ENCODE measurements around the gene BOC. TPM values are rescaled to one million over a fixed set of nuclear protein-coding genes. Genes with fewer than 3 reads are reported as not detected.

Gene BOC
- total and polyA plus RNA-seq, 2 of the 8 experiments (the other 6 are each of a cell fraction or from before 2014, with no cell fraction given) = 6.9 to 9.3 TPM

DNA sequence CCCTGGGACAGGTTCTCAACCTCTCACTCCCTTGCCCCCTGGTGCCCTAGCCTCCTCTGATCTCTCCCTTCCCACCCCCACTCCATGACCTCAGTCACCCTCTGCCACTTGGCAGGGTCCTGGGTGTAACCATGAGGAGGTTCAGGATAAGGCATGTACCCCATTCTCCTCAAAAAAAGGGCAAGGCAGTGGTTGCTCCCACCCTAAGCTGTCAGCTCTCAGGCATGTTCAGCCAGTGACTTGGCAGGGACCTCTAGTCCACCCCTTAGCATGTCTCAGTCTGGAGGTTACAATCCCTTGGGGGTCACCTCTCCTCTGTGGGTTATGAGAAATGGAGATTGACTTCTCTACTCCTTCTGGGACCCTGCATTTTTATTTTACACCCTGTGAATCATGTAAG, 11.0 kb upstream of the BOC start:
- no peak overlapping the region for H3K4me3 ChIP-seq (ENCODE audit: extremely low read depth in 1 of 4, insufficient read depth in 2 of 4, low read depth in 3 of 4, low read length in 4 of 4)
- H2AK5ac ChIP-seq (ENCODE audit: low read depth, low read length) = no peak overlapping the region
- no peak overlapping the region for H2BK5ac ChIP-seq (ENCODE audit: low read depth, low read length)
- H4K20me1 ChIP-seq (replicated peaks in 1 of 2; ENCODE audit: control insufficient read depth in 1 of 2, insufficient read depth in 2 of 2, low read length in 2 of 2) = no peaks in the 10 kb centered on the region
- H3K36me3 ChIP-seq (ENCODE audit: control insufficient read depth in 2 of 4, insufficient read depth in 4 of 4, low read length in 3 of 4) = no peaks in the 10 kb centered on the region
- no peaks in the 10 kb centered on the region; the same call in 1 of the 2 replicates for H3K23me2 ChIP-seq (ENCODE audit: low read depth, low read length)
- no peak overlapping the region for H3K27ac ChIP-seq (ENCODE audit: low read depth, low read length)
- no peak overlapping the region for H3K14ac ChIP-seq (ENCODE audit: insufficient read length)
- no peak for DNase-seq (ENCODE audit: low read depth in 1 of 2, low spot score in 2 of 2)
- H4K91ac ChIP-seq (replicated peaks; ENCODE audit: insufficient read length, low read length) = no peak overlapping the region
- ChIA-PET POLR2A (ENCODE audit: partially characterized antibody) (no interaction called here), CTCF (ENCODE audit: partially characterized antibody) (interaction anchor here (0.7 to 1.4 kb wide), 4 partner anchors 11 to 101 kb away, joined by 3 to 6 read pairs (median 4); partner anchors contain the start of gene BOC)
- no peak overlapping the region for H2BK20ac ChIP-seq (ENCODE audit: low read length)
- no peak overlapping the region for H4K8ac ChIP-seq (ENCODE audit: extremely low read depth, insufficient read depth, low read length)
- no peak overlapping the region for H2BK15ac ChIP-seq (ENCODE audit: low read length)
- no peak overlapping the region for H3K18ac ChIP-seq (ENCODE audit: extremely low read depth, low read length)
- no peaks in the 10 kb centered on the region for H3K79me1 ChIP-seq (ENCODE audit: low read depth, low read length)
- no peaks in the 10 kb centered on the region for H3K79me2 ChIP-seq (ENCODE audit: control insufficient read depth in 1 of 2, insufficient read depth in 2 of 2, low read length in 2 of 2)
- no peak overlapping the region for H3K9ac ChIP-seq (replicated peaks in 1 of 4; ENCODE audit: extremely low read depth in 1 of 4, low read depth in 3 of 4, low read length in 3 of 4)
- no peaks in the 10 kb centered on the region for H3K4me1 ChIP-seq (replicated peaks in 1 of 4; ENCODE audit: control insufficient read depth in 3 of 4, insufficient read depth in 4 of 4, low read length in 3 of 4)
- H3K56ac ChIP-seq (replicated peaks; ENCODE audit: insufficient read length, low read depth, low read length) = no peak overlapping the region
- H4K5ac ChIP-seq (ENCODE audit: insufficient read length, low read depth, low read length) = no peak overlapping the region
- no peak overlapping the region for H2BK12ac ChIP-seq (ENCODE audit: low read depth, low read length)
- no peak overlapping the region for H3K4ac ChIP-seq (replicated peaks; ENCODE audit: insufficient read length, low read depth, low read length)
- H2BK120ac ChIP-seq (replicated peaks; ENCODE audit: low read depth, low read length) = no peak overlapping the region
- H3K23ac ChIP-seq (ENCODE audit: insufficient read length) = no peak overlapping the region
- no peak overlapping the region for H2AFZ ChIP-seq (ENCODE audit: low read length)
- no peak for FAIRE-seq
- no peak overlapping the region for H3K4me2 ChIP-seq (ENCODE audit: insufficient read depth in 1 of 2, low read depth in 2 of 2, low read length in 2 of 2)
- H3K9me3 ChIP-seq (ENCODE audit: insufficient read depth in 2 of 2, low read depth in 1 of 2, low read length in 1 of 2) = peaks cover 0 to 2% of the 10 kb centered on the region in 2 experiments; a peak in 1 of 4 replicates
- H3K27me3 ChIP-seq (replicated peaks in 1 of 4; ENCODE audit: control insufficient read depth in 3 of 4, extremely low read depth in 1 of 4, insufficient read depth in 3 of 4, low read length in 3 of 4) = no peaks in the 10 kb centered on the region
- TF ChIP-seq CBX8 (IDR thresholded peaks at IDR 0.05; ENCODE audit: borderline replicate concordance, low read depth, low read length) = no peak
- TF ChIP-seq HDAC6 (IDR thresholded peaks at IDR 0.05; ENCODE audit: low read depth, low read length) = no peak
- no peak for TF ChIP-seq SP4 (IDR thresholded peaks at IDR 0.05; ENCODE audit: low read length)
- TF ChIP-seq EZH2 (IDR thresholded peaks at IDR 0.05; ENCODE audit: low read depth, low read length, severe bottlenecking) = no peak
- no peak for TF ChIP-seq RAD21 (IDR thresholded peaks at IDR 0.05 in 1 of 2, conservative IDR thresholded peaks at IDR 0.05 in 1 of 2; ENCODE audit: low read depth in 2 of 2, low read length in 2 of 2)
- TF ChIP-seq RFX5 (IDR thresholded peaks at IDR 0.05; ENCODE audit: borderline replicate concordance, low read depth, low read length) = no peak
- TF ChIP-seq RXRA (IDR thresholded peaks at IDR 0.05; ENCODE audit: insufficient read depth, low read depth, low read length) = no peak
- TF ChIP-seq POLR2A (IDR thresholded peaks at IDR 0.05; ENCODE audit: control extremely low read depth in 1 of 2, low read depth in 2 of 2, low read length in 2 of 2) = no peak
- TF ChIP-seq RBBP5 (IDR thresholded peaks at IDR 0.05; ENCODE audit: borderline replicate concordance, low read depth, low read length) = no peak
- no peak for TF ChIP-seq NANOG (IDR thresholded peaks at IDR 0.05; ENCODE audit: insufficient read depth, low read depth, low read length, poor library complexity, severe bottlenecking)
- TF ChIP-seq GTF2F1 (IDR thresholded peaks at IDR 0.05; ENCODE audit: borderline replicate concordance, low read depth, low read length) = no peak
- no peak for TF ChIP-seq KDM4A (IDR thresholded peaks at IDR 0.05; ENCODE audit: low read depth, low read length, severe bottlenecking)
- no peak for TF ChIP-seq KDM1A (IDR thresholded peaks at IDR 0.05; ENCODE audit: borderline replicate concordance, low read length)
- no peak for TF ChIP-seq CHD1 (IDR thresholded peaks at IDR 0.05; ENCODE audit: low read depth, low read length)
- TF ChIP-seq BRCA1 (IDR thresholded peaks at IDR 0.05; ENCODE audit: low read depth, low read length) = no peak
- TF ChIP-seq TAF1 (IDR thresholded peaks at IDR 0.05; ENCODE audit: low read depth, low read length) = no peak
